Stimulated activated CD4-positive, alpha-beta T cell treated with anti-CD3 and anti-CD28 coated beads, TNF-alpha, amount 100 ng/mL, for 24 hours (primary cell): ENCODE results near the gene SULF2.
A peak's percentile ranks its signal among the peaks of the same experiment; 100 is the strongest.

Experiments used
- DNase-seq, 3 experiments: peaks; one replicate each; pipeline ENCODE4 v3.0.0-alpha.2; 2020; ENCODE audit warnings: low read depth in 3 of 3

The SULF2 gene

GRCh38 chr20:47684306-47685080, 100.8 kb downstream of the SULF2 start:
- no peak for DNase-seq

- no peak for DNase-seq
These were observed 102.4 kb downstream of the SULF2 start for GRCh38 chr20:47682916-47683315.

GRCh38 chr20:47682028-47682783, 103.1 kb downstream of the SULF2 start:
- no peak for DNase-seq

- no peak for DNase-seq
These were observed 104.3 kb downstream of the SULF2 start for GRCh38 chr20:47680804-47681529.

GRCh38 chr20:47679462-47679861, 105.8 kb downstream of the SULF2 start:
- no peak for DNase-seq

- DNase-seq: no peak
These were observed 106.7 kb downstream of the SULF2 start for GRCh38 chr20:47678536-47678935.

GRCh38 chr20:47677635-47678453, 107.4 kb downstream of the SULF2 start:
- DNase-seq: peak; percentile 30 to 63 (median 45)

- no peak for DNase-seq
These were observed 108.2 kb downstream of the SULF2 start for GRCh38 chr20:47676912-47677634.

GRCh38 chr20:47676219-47676721, 109.0 kb downstream of the SULF2 start:
- no peak for DNase-seq

GRCh38 chr20:47675190-47676142, 109.8 kb downstream of the SULF2 start:
- DNase-seq: no peak

- DNase-seq: no peak
These were observed 110.6 kb downstream of the SULF2 start for GRCh38 chr20:47674686-47675085.

- no peak for DNase-seq
These were observed 111.1 kb downstream of the SULF2 start for GRCh38 chr20:47674145-47674544.

GRCh38 chr20:47673671-47673955, 111.7 kb downstream of the SULF2 start:
- no peak for DNase-seq

- no peak for DNase-seq
These were observed 112.2 kb downstream of the SULF2 start for GRCh38 chr20:47672886-47673670.

- no peak for DNase-seq
These were observed 113.1 kb downstream of the SULF2 start for GRCh38 chr20:47672166-47672565.

- no peak for DNase-seq
These were observed 114.4 kb downstream of the SULF2 start for GRCh38 chr20:47670913-47671312.

GRCh38 chr20:47669927-47670890, 115.1 kb downstream of the SULF2 start:
- DNase-seq: no peak

- no peak for DNase-seq
These were observed 115.8 kb downstream of the SULF2 start for GRCh38 chr20:47669489-47669888.
